GM19239 (cell line): ENCODE results near the gene ERCC4.

ENCODE experiments used
- DNase-seq: peaks from one replicate; pipeline ENCODE4 v3.0.0; 2011; ENCODE audit warnings: low spot score; ENCODE audit not compliant: insufficient read length
- FAIRE-seq: peaks from 2 replicates; lab custom pipeline; 2011; peaks lifted over from hg19 to GRCh38; lab: Jason Lieb, UNC

ERCC4 gene

GRCh38 chr16:13944816-13945215, 24.9 kb downstream of the ERCC4 start:
- no peak for FAIRE-seq
- DNase-seq = no peak

DNA sequence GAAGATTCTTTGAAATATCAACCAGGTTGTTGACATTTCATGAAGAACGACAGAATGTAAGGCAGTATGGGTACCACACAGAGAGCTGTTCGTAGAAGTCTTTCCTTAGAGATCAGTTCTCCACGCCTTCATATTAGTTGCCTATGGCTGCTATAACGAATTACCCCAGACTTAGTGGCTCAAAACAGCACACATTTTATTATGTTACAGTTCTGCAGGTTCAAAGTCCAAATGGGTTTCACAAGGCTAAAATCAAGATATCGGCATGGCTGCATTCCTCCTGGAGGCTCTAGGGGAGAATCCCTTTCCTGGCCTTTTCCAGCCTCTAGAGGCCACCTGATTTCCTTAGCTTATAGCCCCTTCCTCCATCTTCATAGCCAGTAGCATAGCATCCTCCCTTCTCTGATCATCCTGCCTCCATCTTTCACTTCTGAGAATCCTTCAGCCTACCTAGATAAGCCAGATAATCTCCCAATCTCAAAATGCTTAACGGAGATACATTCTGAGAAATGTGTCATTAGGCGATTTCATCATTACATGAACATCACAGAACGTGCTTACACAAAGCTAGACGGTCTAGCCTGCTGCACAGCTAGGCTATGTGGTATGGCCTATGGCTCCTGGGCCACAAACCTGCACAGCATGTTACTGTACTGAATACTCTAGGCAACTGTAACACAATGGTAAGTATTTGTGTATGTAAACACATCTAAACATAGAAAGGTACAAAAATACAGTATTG, 26.0 kb downstream of the ERCC4 start:
- FAIRE-seq (no peak), DNase-seq (no peak)

DNA sequence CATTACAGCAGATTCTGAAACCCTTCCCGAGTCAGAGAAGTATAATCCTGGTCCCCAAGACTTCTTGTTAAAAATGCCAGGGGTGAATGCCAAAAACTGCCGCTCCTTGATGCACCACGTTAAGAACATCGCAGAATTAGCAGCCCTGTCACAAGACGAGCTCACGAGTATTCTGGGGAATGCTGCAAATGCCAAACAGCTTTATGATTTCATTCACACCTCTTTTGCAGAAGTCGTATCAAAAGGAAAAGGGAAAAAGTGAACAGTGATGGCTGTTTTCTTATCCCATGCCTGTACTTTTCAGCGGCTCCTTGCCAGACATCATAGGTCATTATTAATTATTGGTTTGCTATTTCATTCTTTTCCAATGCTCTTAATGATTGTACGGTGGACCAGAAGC, 28.1 kb downstream of the ERCC4 start:
- DNase-seq (no peak), FAIRE-seq (no peak)

- FAIRE-seq = peak; percentile 51
- DNase-seq = no peak
Observed at GRCh38 chr16:13950821-13951547, 31.0 kb downstream of the ERCC4 start.

- FAIRE-seq (no peak), DNase-seq (no peak)
Observed at GRCh38 chr16:13951611-13952010, 31.7 kb downstream of the ERCC4 start.

- DNase-seq (no peak), FAIRE-seq (no peak)
Observed at GRCh38 chr16:13953501-13953900, 33.5 kb downstream of the ERCC4 start.

- no peak for FAIRE-seq
- DNase-seq = no peak
Observed at GRCh38 chr16:13956635-13957196, 36.8 kb downstream of the ERCC4 start.

GRCh38 chr16:13957197-13958078, 37.5 kb downstream of the ERCC4 start:
- FAIRE-seq (peak; percentile 59), DNase-seq (peak; percentile 20)

DNA sequence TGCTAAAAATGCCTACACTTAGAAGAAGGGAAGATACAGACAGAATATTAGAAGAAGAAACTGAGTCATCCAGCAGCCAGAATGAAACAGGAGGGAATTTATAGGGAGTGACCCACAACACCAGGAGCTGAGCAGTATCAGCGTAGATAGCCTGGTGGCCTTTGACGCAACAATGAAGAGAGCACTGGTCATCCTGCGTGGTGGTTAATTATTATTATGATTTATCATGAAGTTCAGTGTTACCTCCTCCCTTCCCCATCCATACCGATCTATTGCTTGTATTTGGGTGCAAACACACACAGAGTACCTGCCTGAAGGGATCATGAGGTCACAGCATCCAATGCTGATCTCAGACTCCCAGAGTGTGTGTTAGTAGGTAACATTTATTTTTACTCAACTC, 38.5 kb downstream of the ERCC4 start:
- no peak for FAIRE-seq

DNA sequence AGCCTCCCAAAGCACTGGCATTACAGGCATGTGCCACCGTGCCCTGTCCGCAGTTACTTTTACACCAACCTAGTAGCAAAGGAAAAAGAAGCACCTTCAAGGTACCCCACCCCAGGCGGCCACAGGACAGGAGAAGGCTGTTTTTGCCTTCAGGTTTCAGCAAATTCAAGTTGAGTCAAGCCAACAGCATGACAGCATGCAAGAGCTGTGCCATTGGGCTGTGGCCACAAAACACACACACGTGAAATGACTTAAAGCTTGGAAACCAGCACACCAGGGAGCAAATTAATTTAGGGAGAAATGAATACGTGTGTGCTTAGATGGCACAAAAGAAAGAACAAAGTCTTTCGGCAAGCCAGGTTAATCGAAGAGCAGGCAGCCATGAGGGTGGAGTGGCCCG, 39.7 kb downstream of the ERCC4 start:
- no peak for DNase-seq
- no peak for FAIRE-seq

More for the DNA sequence above, 38.5 kb downstream of the ERCC4 start:
- DNase-seq = no peak

GRCh38 chr16:13961099-13961811, 41.3 kb downstream of the ERCC4 start:
- FAIRE-seq = no peak

GRCh38 chr16:13962232-13962631, 42.3 kb downstream of the ERCC4 start:
- DNase-seq = no peak
- FAIRE-seq = no peak

More at GRCh38 chr16:13961099-13961811, 41.3 kb downstream of the ERCC4 start:
- no peak for DNase-seq

DNA sequence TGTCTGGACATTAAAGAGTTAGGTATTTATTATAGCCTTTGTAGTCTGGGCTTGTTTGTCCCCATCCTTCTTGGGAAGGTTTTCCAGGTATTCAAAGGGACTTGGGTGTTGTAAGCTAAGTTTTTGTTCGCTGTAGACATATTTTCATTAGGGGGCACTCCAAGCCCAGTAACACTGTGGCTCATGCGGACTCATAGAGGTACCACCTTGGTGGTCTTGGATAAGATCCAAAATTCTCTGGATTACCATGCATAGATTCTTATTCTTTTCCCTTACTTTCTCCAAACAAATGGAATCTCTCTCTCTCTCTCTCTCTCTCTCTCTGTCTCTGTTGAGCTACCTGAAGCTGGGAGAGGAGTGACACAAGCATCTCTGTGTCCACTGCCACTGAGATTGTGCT, 48.9 kb downstream of the ERCC4 start:
- FAIRE-seq (no peak), DNase-seq (no peak)

GRCh38 chr16:13969711-13970110, 49.8 kb downstream of the ERCC4 start:
- DNase-seq (no peak), FAIRE-seq (no peak)

DNA sequence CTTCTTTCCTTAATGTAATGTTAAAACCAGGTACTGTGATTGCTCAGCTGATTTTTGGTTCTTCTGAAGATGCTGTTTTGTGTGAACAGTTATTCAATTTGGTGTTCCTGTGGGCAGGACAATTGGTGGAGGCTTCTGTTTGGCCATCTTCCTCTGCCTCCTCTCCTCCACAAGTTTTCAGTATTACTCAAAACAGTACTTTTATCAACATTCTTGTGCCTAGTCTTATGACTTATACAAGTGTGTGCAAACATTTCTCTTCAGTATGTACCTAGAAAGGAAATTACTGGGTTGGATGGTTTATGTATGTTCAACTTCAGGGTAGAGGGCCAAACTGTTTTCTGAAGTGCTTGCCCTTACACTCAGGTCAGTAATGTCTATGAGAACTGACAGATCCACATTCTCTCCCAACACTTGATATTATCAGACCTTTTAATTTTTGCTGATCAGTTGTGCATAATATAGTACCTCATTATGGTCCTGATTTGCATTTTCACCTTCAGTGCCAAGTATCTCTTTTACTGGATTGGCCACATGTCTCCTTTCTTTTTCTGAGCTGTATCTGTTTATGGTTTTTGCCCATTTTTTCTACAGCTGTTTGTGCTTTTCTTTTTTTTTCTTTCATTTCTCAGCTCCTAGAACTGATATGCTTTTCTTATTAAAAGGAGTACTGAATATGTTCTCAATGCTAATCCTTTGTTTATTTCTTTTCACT, 50.9 kb downstream of the ERCC4 start:
- DNase-seq (no peak), FAIRE-seq (peak; percentile 48)

- DNase-seq = no peak
- FAIRE-seq = no peak
Observed at GRCh38 chr16:13973321-13974023, 53.5 kb downstream of the ERCC4 start.

GRCh38 chr16:13977177-13977576, 57.2 kb downstream of the ERCC4 start:
- FAIRE-seq (peak; percentile 37), DNase-seq (no peak)

DNA sequence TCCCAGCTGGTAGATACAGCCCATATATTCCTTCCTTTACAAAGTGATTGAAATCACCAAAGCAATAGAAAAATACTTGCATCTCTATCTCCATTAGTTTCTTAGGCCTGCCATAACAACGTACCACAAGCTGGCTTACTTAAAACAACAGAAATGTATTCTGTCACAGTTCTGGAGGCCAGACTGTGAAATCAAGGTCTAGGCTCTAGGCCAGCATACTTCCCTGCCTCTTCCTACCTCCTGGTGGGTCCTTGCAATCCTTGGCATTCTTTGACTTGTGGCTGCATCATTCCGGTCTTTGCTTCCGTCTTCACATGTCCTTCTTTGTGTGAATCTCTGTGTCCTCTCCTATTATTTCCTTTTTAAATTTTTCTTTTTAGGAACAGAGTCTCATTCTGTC, 62.5 kb downstream of the ERCC4 start:
- FAIRE-seq = no peak
- no peak for DNase-seq

DNA sequence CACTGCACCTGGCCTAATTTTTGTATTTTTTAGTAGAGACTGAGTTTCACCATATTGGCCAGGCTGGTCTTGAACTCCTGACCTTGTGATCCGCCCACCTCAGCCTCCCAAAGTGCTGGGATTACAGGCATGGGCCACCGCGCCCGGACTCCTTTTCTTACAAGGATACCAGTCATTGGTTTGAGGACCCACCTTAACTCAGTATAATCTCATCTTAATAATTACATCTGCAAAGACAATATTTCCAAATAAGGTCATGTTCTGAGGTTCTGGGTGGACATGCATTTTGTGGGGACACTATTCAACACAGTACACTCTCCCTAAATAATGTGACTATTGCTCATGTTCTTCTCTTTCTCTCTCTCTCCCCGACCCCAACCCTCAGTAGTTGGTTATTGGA, 63.7 kb downstream of the ERCC4 start:
- no peak for FAIRE-seq
- no peak for DNase-seq
